Measurements from ENCODE around the gene IFT81.

Gene IFT81

GRCh38 chr12:110197003-110197402, 72.8 kb downstream of the IFT81 start:
- Histone ChIP-seq H3K79me2 (ENCODE audit: insufficient read depth, low read depth) (no peaks in the 10 kb centered on the region), H2AFZ (ENCODE audit: low read depth) (no peak overlapping the region), H3K4me2 (no peak overlapping the region)

GRCh38 chr12:110198386-110198785, 74.2 kb downstream of the IFT81 start:
- Histone ChIP-seq H3K27me3 (ENCODE audit: insufficient read depth, low read depth) (no peaks in the 10 kb centered on the region), H3K4me2 (no peak overlapping the region), H2AFZ (ENCODE audit: low read depth) (no peak overlapping the region), H4K20me1 (ENCODE audit: insufficient read depth) (no peaks in the 10 kb centered on the region), H3K36me3 (ENCODE audit: insufficient read depth) (no peaks in the 10 kb centered on the region), H3K27ac (no peak overlapping the region), H3K79me2 (ENCODE audit: insufficient read depth, low read depth) (no peaks in the 10 kb centered on the region), H3K4me1 (ENCODE audit: low read depth, poor library complexity, severe bottlenecking) (peaks cover 11% of the 10 kb centered on the region), H3K4me3 (IDR thresholded peaks at IDR 0.05; ENCODE audit: insufficient read depth, low read depth, low read length) (no peak overlapping the region), H3K9ac (no peak overlapping the region)
- no peak for TF ChIP-seq CTCF (conservative IDR thresholded peaks at IDR 0.05; ENCODE audit: low read depth, low read length)

More at GRCh38 chr12:110197003-110197402, 72.8 kb downstream of the IFT81 start:
- Histone ChIP-seq H3K9ac (no peak overlapping the region), H3K4me3 (IDR thresholded peaks at IDR 0.05; ENCODE audit: insufficient read depth, low read depth, low read length) (no peak overlapping the region), H3K27me3 (ENCODE audit: insufficient read depth, low read depth) (no peaks in the 10 kb centered on the region), H3K4me1 (ENCODE audit: low read depth, poor library complexity, severe bottlenecking) (peaks cover 11% of the 10 kb centered on the region), H4K20me1 (ENCODE audit: insufficient read depth) (no peaks in the 10 kb centered on the region), H3K36me3 (ENCODE audit: insufficient read depth) (no peaks in the 10 kb centered on the region), H3K27ac (no peak overlapping the region)
- no peak for TF ChIP-seq CTCF (conservative IDR thresholded peaks at IDR 0.05; ENCODE audit: low read depth, low read length)

GRCh38 chr12:110199339-110200123, 75.4 kb downstream of the IFT81 start:
- Histone ChIP-seq H3K9ac (no peak overlapping the region), H3K4me1 (ENCODE audit: low read depth, poor library complexity, severe bottlenecking) (peaks cover 11% of the 10 kb centered on the region), H3K79me2 (ENCODE audit: insufficient read depth, low read depth) (no peaks in the 10 kb centered on the region), H3K27me3 (ENCODE audit: insufficient read depth, low read depth) (no peaks in the 10 kb centered on the region), H2AFZ (ENCODE audit: low read depth) (no peak overlapping the region), H3K36me3 (ENCODE audit: insufficient read depth) (no peaks in the 10 kb centered on the region), H3K4me2 (no peak overlapping the region), H3K27ac (no peak overlapping the region), H4K20me1 (ENCODE audit: insufficient read depth) (no peaks in the 10 kb centered on the region), H3K4me3 (IDR thresholded peaks at IDR 0.05; ENCODE audit: insufficient read depth, low read depth, low read length) (no peak overlapping the region)
- TF ChIP-seq CTCF (conservative IDR thresholded peaks at IDR 0.05; ENCODE audit: low read depth, low read length): no peak

- no peak overlapping the region for H3K9ac ChIP-seq
- TF ChIP-seq CTCF (conservative IDR thresholded peaks at IDR 0.05; ENCODE audit: low read depth, low read length): no peak
Observed at GRCh38 chr12:110200124-110200417, 75.9 kb downstream of the IFT81 start.

More at GRCh38 chr12:110200124-110200417, 75.9 kb downstream of the IFT81 start:
- H2AFZ ChIP-seq (ENCODE audit: low read depth): no peak overlapping the region
- H3K4me1 ChIP-seq (ENCODE audit: low read depth, poor library complexity, severe bottlenecking): peaks cover 11% of the 10 kb centered on the region
- no peaks in the 10 kb centered on the region for H3K36me3 ChIP-seq (ENCODE audit: insufficient read depth)
- no peak overlapping the region for H3K4me3 ChIP-seq (IDR thresholded peaks at IDR 0.05; ENCODE audit: insufficient read depth, low read depth, low read length)
- no peak overlapping the region for H3K27ac ChIP-seq
- H4K20me1 ChIP-seq (ENCODE audit: insufficient read depth): no peaks in the 10 kb centered on the region
- no peak overlapping the region for H3K4me2 ChIP-seq
- no peaks in the 10 kb centered on the region for H3K27me3 ChIP-seq (ENCODE audit: insufficient read depth, low read depth)
- H3K79me2 ChIP-seq (ENCODE audit: insufficient read depth, low read depth): no peaks in the 10 kb centered on the region

All from KMS-11 (cell line).